GM23248 (cell line): ENCODE data around the gene UNC119B.

Source experiments
- EZH2 ChIP-seq: fragments of 200-600 bp; sonication (generic); IDR thresholded peaks from 2 replicates; pipeline ENCODE4 v1.6.1; 2018; ENCODE audit warnings: antibody characterized with exemption, mild to moderate bottlenecking; ENCODE audit not compliant: insufficient read depth, poor library complexity, severe bottlenecking
- EZH2phosphoT487 ChIP-seq: fragments of 200-600 bp; sonication (generic); IDR thresholded peaks from 2 replicates; pipeline ENCODE4 v1.6.1; 2018; ENCODE audit warnings: antibody characterized with exemption, moderate library complexity, mild to moderate bottlenecking, low read depth; ENCODE audit not compliant: insufficient read depth

DNA sequence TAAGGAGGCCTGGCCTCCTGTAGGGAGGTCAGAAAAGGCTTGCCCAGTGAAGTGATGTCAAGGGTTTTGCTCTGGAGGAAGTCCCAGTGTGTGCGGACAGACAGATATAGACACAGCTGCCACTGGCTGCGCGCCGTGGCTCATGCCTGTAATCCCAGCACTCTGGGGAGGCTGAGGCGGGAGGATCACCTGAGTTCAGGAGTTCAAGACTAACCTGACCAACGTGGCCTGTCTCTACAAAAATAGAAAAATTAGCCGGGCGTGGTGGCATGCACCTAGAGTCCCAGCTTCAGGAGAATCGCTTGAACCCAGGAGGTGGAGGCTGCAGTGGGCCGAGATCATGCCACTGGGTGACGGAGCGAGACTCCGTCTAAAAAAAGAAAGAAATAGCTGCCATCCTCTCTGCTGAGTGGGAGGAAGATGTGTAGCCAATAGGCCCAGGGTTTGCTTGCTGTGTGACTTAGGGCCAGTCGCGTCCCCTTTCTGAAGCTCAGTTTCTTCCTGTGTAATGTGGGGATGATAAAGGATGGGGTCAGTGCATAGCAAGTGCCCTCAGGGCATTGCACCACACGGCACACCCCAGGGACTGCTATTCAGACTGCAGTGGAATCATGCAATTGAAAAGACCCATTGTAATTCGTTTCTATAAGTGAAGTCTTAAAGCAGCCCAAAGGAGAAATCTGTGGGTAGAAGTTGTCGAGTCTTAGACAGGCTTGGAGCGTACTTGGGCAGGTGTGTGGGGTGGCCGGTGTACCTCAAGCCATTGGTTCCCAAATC lies 42.0 kb upstream of the UNC119B start:
- TF ChIP-seq EZH2phosphoT487 (no peak), EZH2 (no peak)
